22Rv1 (cell line): ENCODE measurements around the gene OR8D1.

ENCODE experiments used
- ZFX ChIP-seq: fragments of 450-650 bp; IDR thresholded peaks from 2 replicates; pipeline ENCODE4 v1.6.1; 2017; ENCODE audit warnings: antibody characterized with exemption, borderline replicate concordance
- TF ChIP-seq, protein P1 (sequence below): fragments of 450-650 bp; IDR thresholded peaks from 2 replicates; pipeline ENCODE4 v1.5.1; 2017; ENCODE audit warnings: mild to moderate bottlenecking

DNA sequence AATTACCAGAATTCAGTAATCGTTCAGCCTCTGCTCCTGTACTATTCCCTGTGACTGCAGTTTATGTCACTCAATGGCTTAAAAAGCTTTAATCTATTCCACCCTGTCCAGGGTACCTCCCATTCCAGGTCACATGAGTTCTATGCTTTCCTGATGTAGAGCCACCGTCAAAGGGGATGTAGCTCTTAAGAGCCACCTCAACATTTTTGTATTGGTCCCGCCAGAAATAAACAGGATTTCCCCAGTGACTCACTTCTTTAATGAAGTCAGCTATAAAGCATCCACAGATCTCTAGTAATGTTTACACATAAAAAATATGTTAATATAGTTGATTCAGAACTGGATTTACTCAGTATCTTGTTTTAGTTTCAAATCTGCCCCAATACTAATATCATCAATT is 1.3 kb upstream of the OR8D1 start:
- TF ChIP-seq, protein P1, sequence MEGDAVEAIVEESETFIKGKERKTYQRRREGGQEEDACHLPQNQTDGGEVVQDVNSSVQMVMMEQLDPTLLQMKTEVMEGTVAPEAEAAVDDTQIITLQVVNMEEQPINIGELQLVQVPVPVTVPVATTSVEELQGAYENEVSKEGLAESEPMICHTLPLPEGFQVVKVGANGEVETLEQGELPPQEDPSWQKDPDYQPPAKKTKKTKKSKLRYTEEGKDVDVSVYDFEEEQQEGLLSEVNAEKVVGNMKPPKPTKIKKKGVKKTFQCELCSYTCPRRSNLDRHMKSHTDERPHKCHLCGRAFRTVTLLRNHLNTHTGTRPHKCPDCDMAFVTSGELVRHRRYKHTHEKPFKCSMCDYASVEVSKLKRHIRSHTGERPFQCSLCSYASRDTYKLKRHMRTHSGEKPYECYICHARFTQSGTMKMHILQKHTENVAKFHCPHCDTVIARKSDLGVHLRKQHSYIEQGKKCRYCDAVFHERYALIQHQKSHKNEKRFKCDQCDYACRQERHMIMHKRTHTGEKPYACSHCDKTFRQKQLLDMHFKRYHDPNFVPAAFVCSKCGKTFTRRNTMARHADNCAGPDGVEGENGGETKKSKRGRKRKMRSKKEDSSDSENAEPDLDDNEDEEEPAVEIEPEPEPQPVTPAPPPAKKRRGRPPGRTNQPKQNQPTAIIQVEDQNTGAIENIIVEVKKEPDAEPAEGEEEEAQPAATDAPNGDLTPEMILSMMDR, result no peak
- no peak for TF ChIP-seq ZFX
